HG02981 (cell line): ENCODE data around the gene MFNG.

Experiments used
- ATAC-seq: cut with Tn5 transposase; IDR thresholded peaks from one replicate; pipeline ENCODE4 v1.9.1; 2021; ENCODE audit warnings: mild to moderate bottlenecking, moderate library complexity; ENCODE audit not compliant: unreplicated experiment

The MFNG gene

DNA sequence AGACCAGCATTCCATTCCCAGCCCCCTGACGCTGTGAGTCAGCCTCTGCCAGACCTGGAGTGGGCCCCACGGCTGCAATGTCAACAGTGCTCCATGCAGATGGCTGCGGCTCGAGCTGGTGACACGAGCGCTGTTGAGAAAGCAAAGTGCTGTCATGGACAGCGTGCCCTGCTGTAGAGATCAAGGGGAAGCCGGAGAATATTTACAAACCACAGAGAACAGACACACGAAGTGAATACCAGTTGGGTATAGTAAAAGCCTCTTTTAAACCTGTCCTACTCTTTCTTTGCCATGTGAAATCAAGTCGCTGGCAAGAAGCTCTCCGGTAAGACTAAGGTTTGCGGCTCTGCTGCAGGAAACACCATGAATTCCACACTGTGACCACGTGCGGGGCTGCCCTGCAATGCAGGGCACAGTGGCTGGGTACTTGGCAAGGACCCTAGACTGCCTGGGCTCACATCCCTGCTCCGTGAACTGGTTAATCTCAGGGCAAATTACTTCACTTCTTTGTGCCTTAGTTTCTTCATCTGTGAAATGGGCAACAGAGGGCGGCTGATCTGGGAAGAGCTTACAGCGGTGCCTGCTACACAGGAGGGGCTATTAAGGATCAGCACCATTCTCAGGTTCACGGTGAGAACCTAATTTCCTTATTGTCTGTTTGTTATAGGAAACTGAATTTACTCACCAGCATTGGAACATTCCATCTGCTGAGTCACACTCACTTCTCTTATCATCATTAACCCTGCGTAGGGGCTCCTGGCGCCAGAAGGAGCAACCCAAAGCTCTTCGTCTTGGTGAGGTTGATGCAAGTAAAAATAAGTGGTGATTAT is 31.1 kb downstream of the MFNG start:
- no peak for ATAC-seq

DNA sequence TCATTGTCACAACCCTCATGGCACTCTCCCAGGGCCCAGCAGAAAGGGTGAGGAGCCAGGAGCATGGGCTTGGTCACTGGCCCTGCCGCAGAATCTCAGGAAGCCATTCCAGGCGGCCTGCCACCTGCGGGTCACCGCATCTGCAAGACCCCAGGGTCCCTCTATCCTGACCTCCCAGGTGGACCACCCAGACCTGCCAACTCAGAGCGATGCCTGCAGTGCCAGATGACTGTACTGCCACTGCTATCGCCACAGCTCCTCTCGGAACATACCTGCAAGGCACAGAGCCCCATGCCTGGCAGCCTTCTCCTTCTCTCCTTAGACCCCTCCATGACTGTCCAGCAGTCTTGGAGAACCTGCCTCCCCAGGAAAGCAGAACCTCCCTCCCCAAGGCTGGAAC is 32.5 kb downstream of the MFNG start:
- no peak for ATAC-seq

DNA sequence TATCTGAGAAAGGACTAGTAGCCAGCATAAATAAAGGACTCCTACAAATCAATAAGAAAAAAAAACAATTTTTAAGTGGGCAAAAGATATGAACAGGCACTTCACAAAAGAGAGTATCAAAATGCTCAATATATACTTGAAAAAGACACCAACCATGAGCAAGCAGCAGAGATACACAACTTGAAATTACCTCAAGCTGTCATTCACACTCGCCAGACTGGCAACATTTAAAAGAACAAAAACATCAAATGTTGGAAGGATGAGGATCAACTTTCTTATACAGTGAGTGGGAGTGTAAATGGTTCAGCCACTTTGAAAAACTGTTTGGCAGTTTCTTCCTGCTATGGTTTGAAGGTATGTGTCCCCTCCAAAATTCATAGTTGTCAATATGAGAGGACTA is 35.0 kb downstream of the MFNG start:
- ATAC-seq = no peak

DNA sequence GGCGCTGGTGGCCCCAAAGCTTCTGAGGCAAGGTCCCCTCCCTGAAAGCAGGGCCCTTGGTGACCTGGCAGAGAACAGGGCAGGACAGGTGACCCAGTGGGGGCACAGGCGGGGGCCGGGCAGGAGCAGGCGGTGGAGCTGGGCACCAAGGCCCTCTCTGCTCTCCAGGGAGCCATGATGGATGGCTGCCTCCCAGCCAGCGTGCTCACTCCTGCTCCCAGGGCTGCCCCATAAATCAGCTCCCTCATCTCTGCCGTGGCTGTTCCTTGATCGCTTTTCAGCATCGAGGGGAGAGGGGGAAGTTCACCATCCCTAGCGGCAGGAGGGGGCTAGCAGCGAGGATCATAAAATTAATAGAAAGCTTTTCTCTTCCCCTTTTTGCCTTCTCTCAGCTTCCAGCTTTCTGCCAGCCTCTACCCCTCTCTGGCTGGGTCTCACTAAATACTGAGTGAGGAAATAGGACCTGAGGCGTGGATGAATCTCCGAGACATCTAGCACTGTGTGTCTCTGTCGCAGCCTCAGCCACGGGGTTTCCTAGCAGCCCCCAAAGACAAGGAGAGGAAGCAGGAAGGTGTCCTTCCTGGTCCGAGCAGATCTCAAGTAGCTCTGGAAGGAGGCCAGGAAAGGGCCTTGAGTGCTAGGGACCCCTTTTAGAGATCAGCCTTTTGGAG is 36.7 kb downstream of the MFNG start:
- ATAC-seq = no peak

DNA sequence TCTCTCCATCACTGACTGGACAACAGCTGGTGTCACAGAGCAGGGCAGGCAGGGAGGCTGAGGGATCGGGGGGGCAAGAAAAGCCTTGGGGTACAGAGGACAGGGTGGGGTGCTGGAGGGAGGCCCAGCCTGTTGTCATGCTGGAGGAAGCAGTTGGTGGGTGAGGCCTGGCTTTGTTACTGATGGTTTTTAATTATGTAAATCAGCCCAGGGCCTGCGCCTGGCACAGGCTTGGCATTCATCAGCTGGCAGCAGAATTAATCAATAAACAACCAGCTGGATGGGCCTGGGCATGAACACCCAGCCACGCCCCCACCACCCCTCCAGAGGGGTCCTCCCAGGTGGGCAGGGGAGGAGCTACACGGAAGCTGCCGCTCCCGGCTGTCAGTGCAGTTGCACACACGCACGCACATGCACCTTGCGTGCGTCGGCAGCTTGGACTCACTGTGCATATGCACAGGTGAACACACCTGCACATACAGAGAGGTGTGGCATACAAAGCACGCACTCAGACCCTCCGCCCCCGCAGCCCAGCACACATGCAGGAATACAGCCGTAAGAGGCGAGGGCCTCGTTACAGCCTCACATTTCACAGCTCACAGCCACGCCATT is 37.6 kb downstream of the MFNG start:
- ATAC-seq = no peak

DNA sequence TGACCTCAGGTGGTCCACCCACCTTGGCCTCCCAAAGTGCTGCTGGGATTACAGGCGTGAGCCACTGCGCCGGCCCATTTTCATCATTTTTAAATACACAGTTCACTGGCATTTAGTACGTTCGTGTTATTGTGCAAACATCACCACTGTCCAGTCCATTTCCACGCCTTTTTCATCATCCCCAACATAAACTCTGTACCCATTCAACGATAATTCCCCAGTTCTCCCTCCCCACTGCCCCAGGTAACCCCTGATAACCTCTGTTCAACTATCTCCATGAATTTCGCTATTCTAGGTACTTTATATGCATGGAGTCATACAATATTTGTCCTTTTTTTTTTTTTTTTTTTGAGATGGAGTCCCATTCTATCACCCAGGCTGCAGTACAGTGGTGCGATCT is 40.7 kb downstream of the MFNG start:
- ATAC-seq = no peak

DNA sequence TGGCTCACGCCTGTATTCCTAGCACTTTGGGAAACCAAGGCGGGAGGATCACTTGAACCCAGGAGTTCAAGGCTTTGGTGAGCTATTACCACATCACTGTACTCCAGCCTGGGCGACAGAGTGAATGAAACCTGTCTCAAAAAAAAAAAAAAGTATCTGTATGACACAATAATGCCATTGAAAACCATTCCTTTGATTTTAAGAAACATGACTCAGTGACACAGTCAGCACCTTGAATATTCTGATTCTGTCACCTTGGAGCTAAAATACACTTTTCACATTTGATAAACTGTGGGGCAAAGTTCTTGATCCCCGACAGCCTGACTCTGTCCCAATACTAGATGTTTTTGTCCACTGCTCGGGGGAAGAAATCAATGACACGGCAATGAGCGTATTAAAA is 42.2 kb downstream of the MFNG start:
- no peak for ATAC-seq

DNA sequence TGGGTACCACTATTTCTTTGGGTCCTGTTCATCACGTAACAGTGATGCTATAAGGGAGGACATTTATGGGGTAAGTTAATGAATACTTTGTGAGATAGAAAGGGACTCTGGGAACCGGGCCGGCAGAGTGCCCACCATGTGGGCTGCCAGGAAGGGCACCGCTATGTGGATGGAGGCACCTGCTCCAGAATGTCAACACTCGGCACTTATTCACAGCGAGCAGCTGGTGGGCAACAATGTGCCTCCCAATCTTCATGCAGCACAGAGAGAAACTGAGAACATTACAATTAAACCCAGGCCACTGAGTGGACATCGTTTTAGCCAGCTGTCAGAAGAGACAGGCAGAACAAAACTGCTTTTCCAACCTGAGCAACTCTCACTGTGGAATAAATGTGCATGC is 43.1 kb downstream of the MFNG start:
- ATAC-seq = no peak

DNA sequence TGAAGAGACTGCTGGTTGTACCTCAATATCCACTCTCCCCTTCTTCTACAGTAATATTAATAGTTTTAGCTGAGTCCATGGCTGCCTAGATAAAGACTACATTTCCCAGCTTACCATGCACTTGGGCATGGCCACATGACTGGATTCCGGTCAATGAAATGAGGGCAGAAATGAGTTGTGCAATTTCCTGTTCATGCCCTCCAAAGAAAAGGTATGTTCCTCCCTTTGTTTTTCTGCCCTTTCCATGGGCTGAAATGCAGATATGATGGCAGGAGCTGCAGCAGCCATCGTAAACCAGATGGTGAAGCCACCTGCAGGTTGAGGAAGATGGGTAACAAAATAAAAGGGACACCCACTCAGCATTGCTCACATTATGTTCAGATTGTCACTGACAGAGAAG is 43.6 kb downstream of the MFNG start:
- no peak for ATAC-seq

DNA sequence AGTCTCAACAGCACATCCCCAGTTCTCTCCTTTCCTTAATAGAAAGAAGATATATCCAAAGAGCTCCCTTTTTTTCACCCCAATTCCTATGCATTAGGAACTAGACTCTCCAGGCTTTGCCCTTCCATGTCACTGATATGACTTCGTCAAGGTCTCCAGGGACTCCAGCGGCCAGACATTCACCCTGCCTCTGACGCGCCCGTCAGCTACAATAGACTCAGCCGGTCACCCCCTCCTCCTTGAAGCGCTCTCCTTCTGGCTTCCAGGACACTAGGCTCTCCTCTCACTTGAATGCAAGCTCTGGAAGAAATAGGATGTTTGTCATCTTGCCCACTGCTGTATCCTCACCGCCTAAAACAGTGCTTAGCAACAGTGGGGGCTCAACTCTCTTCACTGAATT is 44.0 kb downstream of the MFNG start:
- ATAC-seq = no peak

DNA sequence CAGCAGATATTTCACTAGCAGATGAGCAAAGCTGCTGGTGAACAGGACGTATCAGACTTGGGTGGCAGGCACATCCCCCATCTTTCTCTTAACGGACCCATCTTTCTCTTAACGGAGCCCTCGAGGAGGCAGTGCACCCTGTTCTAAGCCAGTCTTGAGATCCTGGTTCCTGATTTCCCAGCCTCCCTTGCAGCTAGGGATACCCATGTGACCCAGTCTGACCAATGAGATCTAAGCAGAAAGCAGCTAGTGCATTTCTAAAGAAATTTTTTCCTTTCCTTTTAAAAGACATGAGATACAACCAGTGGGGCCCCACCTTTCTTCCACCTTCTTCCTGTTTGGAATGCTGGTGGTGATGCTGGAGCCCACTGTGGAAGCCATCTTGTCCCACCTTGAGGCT is 45.3 kb downstream of the MFNG start:
- no peak for ATAC-seq

DNA sequence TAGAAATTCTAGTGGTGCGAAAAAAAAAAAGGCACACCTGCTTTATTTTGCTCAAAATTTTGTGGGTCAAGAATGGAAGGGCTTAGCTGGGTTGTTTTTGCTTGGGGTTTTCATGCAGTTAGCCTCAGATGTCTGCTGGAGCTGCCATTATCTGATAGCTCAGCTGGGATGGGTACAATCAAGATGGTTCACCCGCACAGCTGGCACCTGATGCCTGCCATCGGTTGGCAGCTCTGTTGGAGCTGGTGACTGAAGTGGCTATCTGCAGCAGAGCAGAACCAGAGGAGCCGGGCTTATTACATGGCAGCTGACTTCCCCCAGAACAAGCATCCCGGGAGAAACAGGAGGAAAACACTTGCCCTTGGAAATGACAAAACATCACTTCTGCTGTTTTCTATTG is 46.8 kb downstream of the MFNG start:
- no peak for ATAC-seq

DNA sequence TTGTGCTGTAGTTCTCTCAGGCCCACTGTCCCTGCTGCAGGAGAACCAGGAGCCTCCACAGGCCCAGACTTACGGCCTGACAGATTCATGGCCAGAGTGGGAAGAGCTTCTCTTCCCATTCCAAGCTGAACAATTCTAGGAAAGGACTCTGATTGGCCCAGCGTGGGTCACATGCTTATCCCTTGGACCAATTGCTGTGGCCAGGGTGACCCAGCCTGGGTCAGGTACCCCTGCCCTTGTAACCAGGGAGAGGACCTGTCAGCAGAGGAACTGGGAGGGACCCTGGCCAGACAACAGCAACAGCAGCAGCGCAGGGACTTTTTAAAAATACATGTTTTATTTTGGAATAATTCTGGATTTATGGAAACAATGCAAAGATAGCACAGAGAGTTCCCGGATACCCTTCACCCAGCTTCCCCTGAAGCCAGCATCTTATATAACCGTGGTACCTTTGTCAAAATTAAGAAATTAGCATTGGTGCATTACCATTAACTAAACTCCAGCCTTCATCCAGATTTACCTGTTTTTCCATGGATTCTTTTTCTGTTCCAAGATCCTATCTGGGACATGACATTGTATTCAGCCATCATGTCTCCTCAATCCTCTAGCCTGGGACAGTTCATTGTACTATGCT is 50.1 kb downstream of the MFNG start:
- no peak for ATAC-seq

DNA sequence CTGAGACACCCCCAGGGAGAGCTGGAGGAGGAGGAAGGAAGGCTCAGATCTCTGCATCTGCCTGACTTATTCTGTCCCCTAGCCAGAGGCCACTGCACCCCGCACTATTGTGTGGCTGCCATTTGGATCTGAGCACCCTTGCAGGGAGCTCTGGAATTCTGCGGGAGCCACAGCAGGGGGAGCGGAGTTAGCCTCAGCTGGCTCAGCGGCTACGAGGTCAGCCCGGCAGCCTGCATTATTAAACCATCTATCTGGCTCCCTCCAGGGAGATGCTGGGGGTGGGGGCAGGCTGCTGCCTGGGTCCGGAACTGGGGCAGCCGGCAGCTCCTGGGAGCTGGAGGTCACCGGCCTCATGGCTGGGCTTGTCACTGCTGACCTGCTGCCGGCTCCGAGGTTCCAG is 52.4 kb downstream of the MFNG start:
- no peak for ATAC-seq

DNA sequence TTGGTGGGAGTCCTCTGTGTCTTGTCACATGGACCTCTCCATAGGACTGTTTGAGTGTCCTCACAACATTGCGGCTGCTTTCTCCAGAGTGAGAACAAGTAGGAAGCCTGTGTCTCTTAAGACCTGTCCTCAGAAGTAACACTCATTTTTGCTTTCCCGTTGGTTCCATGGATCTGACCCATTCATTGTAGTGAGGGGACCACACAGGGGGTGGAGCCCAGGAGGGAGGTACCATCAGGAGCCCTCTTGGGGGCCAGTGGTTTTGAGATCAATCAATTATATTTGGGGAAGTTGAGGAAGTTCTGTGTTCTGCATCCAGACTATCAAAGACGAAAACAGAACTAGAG is 53.5 kb downstream of the MFNG start:
- no peak for ATAC-seq

DNA sequence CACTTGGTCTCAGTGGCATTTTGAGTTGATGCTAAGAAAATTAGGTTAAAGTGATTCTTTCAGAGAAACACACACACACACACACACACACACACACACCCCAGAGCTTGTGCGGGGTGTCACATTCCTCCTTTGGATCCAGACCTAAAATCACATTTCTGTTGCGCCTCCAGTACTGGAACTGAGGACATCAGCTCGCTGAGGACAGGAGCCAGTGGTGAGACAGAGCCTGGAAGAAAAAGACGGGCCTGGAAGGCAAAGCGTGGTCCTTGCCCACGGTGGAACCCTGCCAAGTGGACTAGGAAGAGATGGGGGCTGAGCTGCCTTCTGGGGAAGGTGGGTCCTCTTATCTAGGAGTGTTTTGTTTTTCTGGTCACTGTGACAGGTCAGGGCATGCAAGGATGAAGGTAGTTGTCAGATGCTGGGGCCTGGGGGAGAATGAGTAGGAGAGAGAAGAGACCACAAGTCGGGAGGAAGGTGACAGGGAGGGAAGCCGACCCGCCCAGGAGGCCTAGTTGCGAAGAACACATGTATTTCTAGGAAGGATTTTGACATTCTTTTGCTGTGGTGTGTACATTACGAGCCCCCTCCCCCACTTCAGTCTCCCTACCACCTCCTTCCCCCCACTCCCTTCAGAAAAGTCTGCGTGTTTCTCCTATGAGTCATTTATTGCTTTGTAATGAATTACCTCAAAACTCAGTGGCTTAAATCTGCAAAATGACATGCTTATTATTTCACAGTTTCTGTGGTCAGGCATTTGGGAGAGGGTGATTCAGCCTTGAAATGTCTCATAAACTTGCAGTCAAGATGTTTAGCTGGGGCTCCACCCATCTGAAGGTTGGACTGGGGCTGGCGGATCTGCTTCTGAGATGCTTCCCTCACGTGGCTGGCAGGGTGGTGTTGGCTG is 54.1 kb downstream of the MFNG start:
- ATAC-seq = no peak

DNA sequence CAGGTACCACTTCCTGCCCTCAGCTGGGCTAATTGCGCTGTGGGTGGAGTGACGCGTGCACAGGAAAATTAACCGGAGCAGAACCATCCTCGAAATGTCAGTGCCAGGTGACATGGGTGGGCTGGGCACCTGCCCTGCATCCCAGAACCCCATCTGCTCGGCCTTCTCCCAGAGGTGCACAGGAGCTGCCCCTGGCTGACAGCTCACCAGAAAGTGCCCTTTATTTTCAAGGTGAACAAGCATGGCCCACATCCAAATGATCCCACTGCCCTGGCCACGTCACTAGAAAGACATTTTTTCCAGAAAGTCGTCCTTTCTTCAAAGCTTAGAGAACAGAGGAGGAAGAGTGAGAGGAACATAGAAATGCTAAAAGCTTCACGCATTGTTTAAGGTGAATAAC is 54.8 kb downstream of the MFNG start:
- no peak for ATAC-seq

DNA sequence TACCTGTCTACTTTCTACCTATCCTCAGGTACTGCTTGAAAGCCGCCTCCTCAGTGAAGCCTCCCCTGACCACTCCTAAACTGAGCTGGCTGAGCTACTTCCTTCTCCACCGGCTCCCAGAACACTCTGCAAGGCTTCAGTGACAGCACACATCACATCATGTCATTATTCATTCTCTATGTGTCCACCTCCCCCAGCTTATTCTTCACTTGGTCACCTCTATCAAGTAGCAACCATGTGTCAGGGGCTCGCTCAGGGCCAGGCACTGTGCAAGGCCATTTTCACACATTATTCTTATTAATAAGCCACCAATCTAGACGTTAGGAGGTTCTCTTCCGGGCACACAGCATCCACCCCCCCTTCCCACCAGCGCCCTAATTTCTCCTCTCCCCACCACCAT is 55.2 kb downstream of the MFNG start:
- ATAC-seq = no peak

DNA sequence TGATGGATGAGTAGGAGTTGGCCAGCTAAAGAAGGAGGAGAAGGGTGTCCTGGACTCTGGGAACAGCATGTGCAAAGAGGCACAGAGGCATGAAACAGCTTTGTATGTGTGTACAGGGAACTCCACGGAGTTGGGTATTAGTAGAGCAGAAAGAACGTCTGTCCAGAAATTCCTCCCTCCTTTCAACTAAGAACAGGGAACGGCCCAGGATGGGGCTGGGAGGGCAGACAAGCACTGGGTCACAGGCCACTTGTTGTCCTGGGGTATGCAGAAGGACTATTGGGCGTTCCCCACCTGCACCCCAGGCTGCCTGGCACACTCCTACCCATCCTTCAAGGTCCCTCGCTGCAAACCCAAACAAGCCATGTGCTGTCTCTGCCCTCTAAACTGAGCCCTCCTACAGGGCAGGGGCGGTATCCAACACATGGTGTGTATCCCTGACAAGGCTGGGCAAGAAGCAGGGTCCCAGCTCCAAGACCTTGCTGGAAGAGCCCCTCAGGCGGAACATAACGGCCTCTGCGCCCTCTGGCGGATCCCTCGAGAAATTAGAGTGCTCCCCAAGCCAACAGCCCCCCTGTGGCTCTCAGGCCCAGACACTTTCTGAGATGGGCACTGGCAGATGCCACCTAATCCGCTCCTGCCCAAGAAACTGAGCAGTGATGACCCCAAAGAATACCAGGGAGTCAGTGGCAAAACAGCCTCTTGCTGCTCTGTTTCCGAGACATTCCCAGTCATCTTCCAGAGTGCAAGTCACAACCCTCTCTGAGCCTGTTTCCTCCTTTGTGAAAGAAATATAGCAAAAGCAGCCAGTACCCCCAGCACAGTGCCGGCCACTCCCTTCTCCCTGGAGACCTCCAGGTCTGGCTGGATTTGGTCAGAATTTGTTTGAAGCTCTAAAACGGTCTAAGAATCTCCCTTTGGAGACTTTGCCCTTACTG is 57.3 kb downstream of the MFNG start:
- ATAC-seq = no peak
